Activated T-cell treated with anti-CD3 and anti-CD28 coated beads for 48 hours (primary cell): ENCODE measurements around the gene GPAT3.
"Not testable (repeated sequence)": the region's sequence is repeated elsewhere in the genome, so short reads cannot be mapped to it uniquely, and the experiment has no call there.

Experiments used
- DNase-seq: peaks from one replicate; pipeline ENCODE4 v3.0.0-alpha.2; 2020; ENCODE audit warnings: low read depth

The GPAT3 gene

DNA sequence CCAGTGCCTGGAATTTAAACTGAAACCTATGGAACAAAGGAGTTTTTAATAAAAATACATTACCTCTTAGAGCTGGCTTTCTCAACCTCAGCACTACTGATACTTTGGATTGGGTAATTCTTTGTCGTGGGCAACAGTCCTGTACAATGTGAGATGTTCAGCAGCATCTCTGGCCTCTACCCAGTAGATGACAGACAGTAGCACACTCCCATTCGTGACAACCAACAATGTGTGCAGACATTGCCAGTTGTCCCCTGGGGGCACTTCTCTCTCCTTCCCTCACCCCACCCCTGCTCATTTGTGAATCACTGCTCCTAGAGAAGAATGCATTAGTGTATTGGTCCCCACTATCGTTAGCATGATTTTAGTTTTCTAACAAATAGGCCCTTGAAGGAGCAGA lies 16.2 kb downstream of the GPAT3 start:
- DNase-seq, result no peak

GRCh38 chr4:83552924-83553323 lies 17.0 kb downstream of the GPAT3 start:
- DNase-seq, result no peak

DNA sequence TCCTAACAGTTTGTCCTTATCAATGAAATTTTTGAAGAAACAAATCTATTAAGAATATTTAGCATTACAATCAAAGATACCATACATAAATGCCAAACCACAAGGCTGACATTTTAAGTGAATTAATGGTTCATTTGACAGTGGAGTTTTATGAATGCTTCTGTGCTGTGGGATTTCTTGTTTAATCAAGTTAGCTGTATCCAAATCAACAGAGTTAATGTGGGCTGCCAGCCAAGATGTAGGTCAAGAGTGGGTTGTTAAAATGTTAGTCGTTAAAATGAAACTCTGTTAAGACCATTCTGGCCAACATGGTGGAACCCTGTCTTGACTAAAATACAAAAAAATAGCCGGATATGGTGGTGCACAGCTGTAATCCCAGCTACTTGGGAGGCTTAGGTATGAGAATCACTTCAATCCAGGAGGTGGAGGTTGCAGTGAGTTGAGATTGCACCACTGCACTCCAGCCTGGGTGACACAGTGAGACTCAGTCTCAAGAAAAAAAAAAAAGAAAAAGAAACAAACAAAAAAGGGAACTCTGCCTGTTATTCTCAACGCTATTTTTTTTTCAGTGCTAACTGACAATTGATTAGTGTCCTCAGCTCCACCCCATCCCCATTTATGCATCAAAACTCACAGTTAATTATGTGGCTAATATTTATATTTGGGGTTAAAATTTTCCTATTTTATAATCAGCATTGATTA lies 20.2 kb downstream of the GPAT3 start:
- DNase-seq, result no peak

DNA sequence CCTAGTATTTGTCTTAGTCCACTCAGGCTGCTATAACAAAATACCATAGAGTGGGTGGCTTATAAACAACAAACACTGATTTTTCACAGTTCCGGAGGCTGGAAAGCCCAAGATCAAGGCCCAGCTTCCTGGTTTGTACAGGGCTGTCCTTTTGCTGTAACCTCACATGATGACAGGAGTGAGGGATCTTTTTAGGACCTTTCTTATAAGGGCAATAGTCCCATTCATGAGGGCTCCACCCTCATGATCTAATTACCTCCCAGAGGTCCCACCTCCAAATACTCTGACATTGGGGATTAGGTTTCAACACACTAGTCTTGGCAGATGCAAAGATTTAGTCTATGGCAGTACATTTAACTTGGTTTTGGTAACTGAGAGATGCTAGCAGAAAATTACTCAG lies 20.9 kb downstream of the GPAT3 start:
- DNase-seq, result no peak

GRCh38 chr4:83558059-83558653 lies 22.2 kb downstream of the GPAT3 start:
- no peak for DNase-seq

- no peak for DNase-seq
Measured at GRCh38 chr4:83558680-83559079, 22.8 kb downstream of the GPAT3 start.

DNA sequence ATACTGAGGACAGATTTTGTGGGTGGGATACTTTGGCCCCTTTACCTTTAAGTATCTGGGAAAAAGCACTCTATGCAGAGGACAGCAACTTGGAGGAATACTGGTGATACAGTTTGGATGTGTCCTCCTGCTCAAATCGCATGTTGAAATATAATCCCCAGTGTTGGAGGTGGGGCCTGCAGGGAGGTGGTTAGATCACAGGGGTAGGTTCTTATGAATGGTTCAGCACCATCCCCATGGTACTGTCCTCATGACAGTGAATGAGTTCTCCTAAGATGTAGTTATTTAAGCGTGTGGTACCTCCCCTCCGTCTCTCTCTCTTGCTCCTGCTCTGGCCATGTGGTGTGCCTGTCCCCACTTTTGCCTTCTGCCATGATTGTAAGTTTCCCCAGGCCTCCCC lies 24.6 kb downstream of the GPAT3 start:
- DNase-seq, result no peak

DNA sequence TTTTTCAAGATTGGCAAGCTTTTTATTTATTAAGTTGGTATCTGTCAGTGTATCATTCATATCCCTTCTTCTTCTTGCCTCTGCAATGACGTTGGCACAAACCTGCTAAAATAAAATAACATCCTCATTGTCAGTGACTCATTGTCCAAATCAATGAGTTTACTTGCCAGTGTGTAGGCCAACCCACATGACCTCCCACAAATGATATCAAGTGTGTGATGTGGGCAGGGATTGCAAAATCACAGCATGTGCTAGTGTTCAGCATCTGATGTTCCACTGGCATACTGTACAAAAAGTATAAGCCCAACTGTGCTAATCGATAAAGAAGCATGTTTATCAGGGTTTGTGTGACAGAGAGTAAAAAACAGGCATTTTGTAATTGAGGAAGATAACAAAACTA lies 25.5 kb downstream of the GPAT3 start:
- DNase-seq, result no peak

- DNase-seq, result no peak
Measured at GRCh38 chr4:83563998-83564397, 28.1 kb downstream of the GPAT3 start.

DNA sequence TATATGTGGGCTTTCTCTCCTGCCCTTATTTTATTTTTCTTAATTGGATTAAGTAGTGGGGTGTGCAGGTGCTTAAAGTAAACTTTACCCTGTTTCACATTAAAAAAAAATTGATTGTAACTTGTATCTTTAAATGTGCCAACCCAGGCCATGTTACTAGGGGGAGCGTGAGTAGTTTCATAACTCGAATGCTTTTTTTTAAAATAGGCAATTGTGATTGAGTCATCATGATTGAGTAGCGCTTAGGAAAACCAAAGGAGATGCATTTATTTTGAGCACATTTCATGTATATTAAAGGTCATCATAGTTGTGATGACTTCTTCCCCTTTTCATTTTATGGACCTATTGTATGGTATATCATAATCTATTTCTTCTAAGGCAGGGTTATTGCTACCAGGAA lies 32.2 kb downstream of the GPAT3 start:
- DNase-seq, result no peak

- no peak for DNase-seq
Measured at GRCh38 chr4:83569429-83569828, 33.5 kb downstream of the GPAT3 start.

DNA sequence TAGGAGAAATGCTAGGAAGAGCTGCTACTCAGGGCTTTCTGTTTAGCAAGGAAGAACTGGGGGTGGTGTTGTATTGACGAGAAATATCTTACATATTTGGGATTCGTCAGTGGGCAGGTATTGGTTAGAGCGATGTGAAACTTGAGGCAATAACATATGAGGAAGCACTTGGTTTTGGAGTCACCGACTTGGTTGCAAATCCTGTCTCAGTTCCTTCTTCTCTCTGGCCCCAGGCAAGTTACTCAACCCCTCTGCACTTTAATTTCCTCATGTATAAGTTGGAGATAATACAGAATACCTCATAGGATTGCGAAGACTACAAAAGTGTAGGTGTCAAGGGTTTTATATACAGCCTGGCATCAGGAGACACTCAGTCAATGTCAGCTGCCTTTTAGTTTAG lies 34.1 kb downstream of the GPAT3 start:
- DNase-seq, result no peak

DNA sequence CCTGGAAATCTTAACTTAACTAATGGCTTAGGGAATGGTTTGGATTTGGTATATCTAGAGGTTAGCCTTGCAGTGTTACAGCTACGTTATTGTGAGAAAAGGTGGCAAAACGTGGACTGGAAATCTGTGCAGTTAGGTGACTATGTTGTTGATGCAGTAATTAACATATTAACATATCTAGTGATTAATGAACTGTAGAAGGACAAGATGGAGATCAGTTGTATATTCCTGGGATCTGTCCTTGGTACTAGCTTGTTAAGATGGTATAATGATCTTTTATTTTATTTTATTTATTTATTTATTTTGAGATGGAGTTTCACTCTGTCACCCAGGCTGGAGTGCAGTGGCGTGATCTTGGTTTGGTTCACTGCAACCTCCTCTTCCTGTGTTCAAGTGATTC lies 36.9 kb downstream of the GPAT3 start:
- DNase-seq, result no peak

- DNase-seq, result no peak
Measured at GRCh38 chr4:83574247-83574646, 38.3 kb downstream of the GPAT3 start.

DNA sequence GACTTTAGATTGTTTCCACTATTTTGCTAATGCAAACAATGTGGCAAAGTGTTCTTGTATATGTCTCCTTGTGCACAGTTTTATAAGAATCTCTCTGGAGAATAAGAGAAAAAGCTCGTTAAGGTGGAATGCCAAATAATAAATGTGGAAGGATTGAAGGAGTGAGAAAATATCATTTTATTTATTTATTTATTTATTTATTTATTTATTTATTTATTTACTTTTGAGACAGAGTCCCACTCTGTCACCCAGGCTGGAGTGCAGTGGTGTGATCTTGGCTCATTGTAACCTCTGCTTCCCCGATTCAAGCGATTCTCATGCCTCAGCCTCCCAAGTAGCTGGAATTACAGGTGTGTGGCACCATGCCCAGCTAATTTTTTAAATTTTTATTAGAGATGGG lies 40.3 kb downstream of the GPAT3 start:
- not testable (repeated sequence) for DNase-seq

- no peak for DNase-seq
Measured at GRCh38 chr4:83581411-83582288, 45.7 kb downstream of the GPAT3 start.

DNA sequence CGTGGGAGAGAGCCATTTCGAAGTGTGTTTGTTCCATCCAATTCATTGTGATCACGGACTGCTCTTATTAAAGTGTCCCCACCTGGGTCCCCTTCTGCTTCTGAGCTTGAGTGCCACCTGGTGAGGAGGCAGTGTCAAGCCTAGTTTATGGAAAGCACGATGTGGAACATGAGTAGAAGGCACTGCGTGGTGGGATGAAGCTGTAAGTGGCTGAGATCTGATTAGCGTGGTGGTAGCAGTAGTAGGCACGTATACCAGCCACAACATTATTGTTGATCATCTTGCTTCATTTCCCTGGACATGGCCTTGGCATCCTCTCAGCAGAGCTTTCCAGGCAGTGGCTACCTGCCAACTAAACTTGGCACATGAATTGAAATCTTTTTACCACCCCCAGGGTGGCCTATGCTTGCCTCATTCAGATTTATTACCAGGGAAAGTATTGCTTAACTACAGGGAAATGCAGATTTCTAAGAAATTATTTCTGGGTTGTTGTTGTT lies 46.4 kb downstream of the GPAT3 start:
- no peak for DNase-seq

DNA sequence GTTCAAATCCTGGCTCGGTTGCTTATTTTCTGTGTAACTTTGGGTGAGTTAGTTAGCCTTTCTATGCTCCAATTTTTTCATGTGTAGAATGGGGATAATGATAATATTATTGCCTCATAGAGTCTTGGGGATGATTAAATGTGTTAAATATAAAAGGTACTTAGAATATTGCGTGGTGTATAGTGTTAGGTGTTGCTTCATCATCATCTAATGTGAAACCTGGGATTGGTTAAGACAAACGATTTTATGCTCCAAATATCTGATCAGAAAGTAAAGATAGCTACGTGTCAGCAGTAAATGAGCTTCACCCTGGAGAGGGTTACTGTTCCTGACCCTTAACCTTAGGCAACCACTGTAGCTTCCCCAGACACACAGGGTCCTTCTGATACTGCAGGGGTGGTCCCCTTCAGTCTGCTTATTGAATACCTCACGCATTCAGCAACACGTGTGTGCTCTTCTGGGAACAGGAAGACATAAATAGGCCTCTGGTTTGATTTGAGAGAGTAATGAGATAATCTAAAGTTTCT lies 50.1 kb downstream of the GPAT3 start:
- no peak for DNase-seq

GRCh38 chr4:83589279-83589678 lies 53.4 kb downstream of the GPAT3 start:
- no peak for DNase-seq

DNA sequence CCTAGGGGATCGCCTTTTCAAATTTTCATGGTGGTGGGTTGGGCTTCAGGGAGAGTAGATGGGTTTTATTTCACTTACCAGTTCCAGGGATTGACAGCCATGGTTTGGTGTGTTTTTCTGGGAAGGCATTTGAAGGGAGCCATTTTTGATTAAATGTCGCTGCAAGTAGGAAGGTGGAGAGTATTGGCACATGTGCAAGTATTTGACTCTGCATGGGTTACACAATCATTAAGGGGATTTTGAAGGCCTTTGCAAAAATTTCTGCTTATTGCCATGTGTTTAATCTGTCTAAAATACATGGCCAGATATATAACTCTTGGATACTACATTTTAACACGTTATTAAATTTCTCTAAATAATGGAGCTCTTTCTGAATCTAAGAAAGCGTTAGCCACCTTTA lies 55.1 kb downstream of the GPAT3 start:
- DNase-seq, result no peak

DNA sequence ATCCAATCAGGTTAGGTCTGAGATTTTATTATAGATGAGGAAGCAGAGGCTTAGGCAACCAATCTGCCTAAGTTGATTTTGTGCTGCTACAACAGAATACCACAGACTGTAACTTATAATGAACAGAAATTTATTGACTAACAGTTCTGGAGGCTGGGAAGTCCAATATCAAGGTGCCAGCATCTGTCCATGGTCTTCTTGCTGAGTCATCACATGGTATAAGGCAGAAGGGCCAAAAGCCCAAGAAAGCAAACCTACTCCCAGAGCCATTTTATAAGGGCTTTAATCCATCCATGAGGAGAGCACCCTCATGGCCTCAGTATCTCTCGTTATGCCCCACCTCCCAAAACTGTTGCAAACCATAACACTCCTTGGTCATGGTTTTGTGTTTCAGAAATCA lies 55.8 kb downstream of the GPAT3 start:
- no peak for DNase-seq

DNA sequence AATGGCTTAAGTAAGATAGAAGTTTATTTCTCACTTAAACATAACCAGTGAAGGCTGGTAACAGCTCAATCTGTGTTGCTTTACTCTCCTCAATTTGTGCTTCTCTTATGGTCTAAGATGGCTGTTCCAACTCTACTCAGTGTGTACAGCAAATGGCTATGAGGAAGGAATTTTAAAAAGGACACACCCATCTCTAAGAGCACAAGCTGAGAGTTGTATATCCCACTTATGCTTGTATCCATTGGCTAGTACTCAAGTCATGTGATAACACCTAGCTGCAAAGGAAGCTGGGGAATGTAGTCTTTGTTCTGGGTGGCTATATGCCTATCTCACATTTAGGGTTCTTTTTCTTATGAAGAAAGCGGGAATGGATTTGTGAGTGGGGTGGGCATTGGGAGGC lies 63.3 kb downstream of the GPAT3 start:
- DNase-seq, result no peak

DNA sequence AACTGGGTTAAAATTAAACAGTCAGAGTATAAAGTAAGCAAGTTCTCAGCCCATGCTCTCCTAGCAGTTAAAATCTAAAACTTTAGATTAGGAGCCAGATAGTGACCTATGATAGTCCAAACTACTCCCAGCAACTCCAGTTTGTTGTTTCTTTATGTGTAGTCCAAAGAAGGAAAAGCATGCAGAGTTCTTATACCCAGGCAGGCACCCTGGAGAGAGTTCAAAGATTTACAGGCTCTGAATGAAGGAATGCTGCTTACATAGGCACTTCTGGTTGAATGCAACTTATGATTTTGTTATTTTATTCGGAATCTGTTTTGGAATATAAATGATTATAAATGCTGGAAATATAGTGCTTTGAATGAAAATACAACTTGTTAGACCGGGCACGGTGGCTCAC lies 67.2 kb downstream of the GPAT3 start:
- no peak for DNase-seq
